PFSK-1 (cell line): ENCODE measurements around the gene GPRASP3.

Source experiments
- FOXP2 ChIP-seq: optimal IDR thresholded peaks from 2 replicates; pipeline ENCODE3; 2011; ENCODE audit warnings: borderline replicate concordance, control low read depth, inconsistent platforms; ENCODE audit not compliant: insufficient read depth; ENCODE audit errors: extremely low read length, extremely low read depth
- POLR2AphosphoS5 ChIP-seq: IDR thresholded peaks from 2 replicates; pipeline ENCODE4 v1.6.1; 2012; ENCODE audit warnings: low read depth, mild to moderate bottlenecking, control low read depth, low read length, moderate library complexity
- REST ChIP-seq, 2 experiments: IDR thresholded peaks; 2 replicates each; pipeline versions ENCODE4 v1.6.1 to v1.8.0; 2011 to 2012; ENCODE audit warnings: low read depth in 2 of 2, low read length in 2 of 2, control low read depth in 1 of 2, inconsistent platforms in 1 of 2, mild to moderate bottlenecking in 1 of 2, moderate library complexity in 1 of 2; ENCODE audit not compliant: insufficient read depth in 1 of 2
- SIN3A ChIP-seq: IDR thresholded peaks from 2 replicates; pipeline ENCODE4 v1.6.1; 2012; ENCODE audit warnings: mild to moderate bottlenecking, low read length, moderate library complexity, borderline replicate concordance; ENCODE audit not compliant: insufficient read depth
- TAF1 ChIP-seq: IDR thresholded peaks from 2 replicates; pipeline ENCODE4 v1.6.1; 2012; ENCODE audit warnings: low read length, control low read depth, borderline replicate concordance; ENCODE audit not compliant: insufficient read depth

GPRASP3 gene

GRCh38 chrX:102712981-102713625 is 7.4 kb upstream of the GPRASP3 start:
- TF ChIP-seq REST (IDR thresholded peaks at IDR 0.05; ENCODE audit: insufficient read depth in 1 of 2, low read depth in 2 of 2, low read length in 2 of 2) (no peak), TAF1 (no peak), POLR2AphosphoS5 (no peak), SIN3A (no peak), FOXP2 (no peak)

- TF ChIP-seq REST (IDR thresholded peaks at IDR 0.05; ENCODE audit: insufficient read depth in 1 of 2, low read depth in 2 of 2, low read length in 2 of 2): no peak
Observed at GRCh38 chrX:102714994-102715393, 5.5 kb upstream of the GPRASP3 start.

GRCh38 chrX:102715967-102716366 is 4.6 kb upstream of the GPRASP3 start:
- TF ChIP-seq SIN3A: no peak
- TF ChIP-seq POLR2AphosphoS5: no peak
- TF ChIP-seq REST (IDR thresholded peaks at IDR 0.05; ENCODE audit: insufficient read depth in 1 of 2, low read depth in 2 of 2, low read length in 2 of 2): no peak
- TF ChIP-seq TAF1: no peak
- TF ChIP-seq FOXP2: no peak

- TF ChIP-seq FOXP2: no peak
- TF ChIP-seq TAF1: no peak
- no peak for TF ChIP-seq POLR2AphosphoS5
- TF ChIP-seq REST (IDR thresholded peaks at IDR 0.05; ENCODE audit: insufficient read depth in 1 of 2, low read depth in 2 of 2, low read length in 2 of 2): no peak
- TF ChIP-seq SIN3A: no peak
Observed at GRCh38 chrX:102723456-102723855, 2.9 kb downstream of the GPRASP3 start.

GRCh38 chrX:102727761-102728160 is 7.2 kb downstream of the GPRASP3 start:
- TF ChIP-seq FOXP2: no peak
